HepG2 (cell line): Measurements from ENCODE around the gene SIMC1. TPM values are rescaled to one million over a fixed set of nuclear protein-coding genes. Genes with fewer than 3 reads are reported as not detected.

Experiments used
- ARID2 ChIP-seq: sonication (generic); formaldehyde crosslinking; IDR thresholded peaks from 2 replicates; pipeline ENCODE4 v1.8.1; 2022; ENCODE audit warnings: mild to moderate bottlenecking, missing genetic modification reagents, borderline replicate concordance
- CCDC6 ChIP-seq: sonication (generic); formaldehyde crosslinking; IDR thresholded peaks from 2 replicates; pipeline ENCODE4 v1.8.1; 2022; ENCODE audit warnings: mild to moderate bottlenecking, missing genetic modification reagents, moderate library complexity
- HOXA7 ChIP-seq: sonication (generic); formaldehyde crosslinking; IDR thresholded peaks from 2 replicates; pipeline ENCODE4 v1.8.1; 2022; ENCODE audit warnings: mild to moderate bottlenecking, missing genetic modification reagents, moderate library complexity
- IRX3 ChIP-seq: sonication (generic); formaldehyde crosslinking; IDR thresholded peaks from 2 replicates; pipeline ENCODE4 v1.8.1; 2023; ENCODE audit warnings: mild to moderate bottlenecking, low read depth, missing genetic modification reagents, borderline replicate concordance
- KMT2A ChIP-seq: sonication (generic); formaldehyde crosslinking; IDR thresholded peaks from 2 replicates; pipeline ENCODE4 v1.4.0; 2020; ENCODE audit warnings: missing genetic modification reagents
- NAIF1 ChIP-seq: sonication (generic); formaldehyde crosslinking; IDR thresholded peaks from 2 replicates; pipeline ENCODE4 v1.5.0; 2020; ENCODE audit warnings: mild to moderate bottlenecking, missing genetic modification reagents, borderline replicate concordance
- NCOA1 ChIP-seq: sonication (generic); formaldehyde crosslinking; IDR thresholded peaks from 2 replicates; pipeline ENCODE4 v1.9.0; 2021; ENCODE audit warnings: missing genetic modification reagents
- NRL ChIP-seq: sonication (generic); formaldehyde crosslinking; IDR thresholded peaks from 2 replicates; pipeline ENCODE4 v1.5.0; 2020; ENCODE audit warnings: missing genetic modification reagents, mild to moderate bottlenecking, moderate library complexity, borderline replicate concordance
- RAD21 ChIP-seq: fragments of 450-650 bp; formaldehyde crosslinking; IDR thresholded peaks from 2 replicates; pipeline ENCODE4 v1.5.0; 2020; ENCODE audit warnings: mild to moderate bottlenecking
- RARG ChIP-seq: sonication (generic); formaldehyde crosslinking; IDR thresholded peaks from 2 replicates; pipeline ENCODE4 v1.4.0; 2020; ENCODE audit warnings: low read depth, mild to moderate bottlenecking, missing genetic modification reagents
- TARDBP ChIP-seq: sonication (generic); formaldehyde crosslinking; IDR thresholded peaks from 2 replicates; pipeline ENCODE4 v1.8.0; 2022; ENCODE audit warnings: mild to moderate bottlenecking, missing genetic modification reagents
- TCF7L2 ChIP-seq: IDR thresholded peaks from 2 replicates; pipeline ENCODE4 v1.6.1; 2011; ENCODE audit warnings: mild to moderate bottlenecking, low read depth, low read length, moderate library complexity
- ZC3H4 ChIP-seq: sonication (generic); formaldehyde crosslinking; IDR thresholded peaks from 2 replicates; pipeline ENCODE4 v1.4.0; 2020; ENCODE audit warnings: missing genetic modification reagents, borderline replicate concordance
- ZNF101 ChIP-seq: sonication (generic); formaldehyde crosslinking; IDR thresholded peaks from 2 replicates; pipeline ENCODE4 v1.4.0; 2020; ENCODE audit warnings: mild to moderate bottlenecking, low read depth, missing genetic modification reagents, borderline replicate concordance
- ZNF235 ChIP-seq: sonication (generic); formaldehyde crosslinking; IDR thresholded peaks from 2 replicates; pipeline ENCODE4 v1.8.1; 2023; ENCODE audit warnings: mild to moderate bottlenecking, missing genetic modification reagents, borderline replicate concordance
- ZNF292 ChIP-seq: sonication (generic); formaldehyde crosslinking; IDR thresholded peaks from 2 replicates; pipeline ENCODE4 v1.8.1; 2022; ENCODE audit warnings: mild to moderate bottlenecking, low read depth, missing genetic modification reagents, borderline replicate concordance
- ZNF30 ChIP-seq: sonication (generic); formaldehyde crosslinking; IDR thresholded peaks from 2 replicates; pipeline ENCODE4 v1.5.0; 2020; ENCODE audit warnings: mild to moderate bottlenecking, missing genetic modification reagents
- ZNF354B ChIP-seq: sonication (generic); formaldehyde crosslinking; IDR thresholded peaks from 2 replicates; pipeline ENCODE4 v1.8.0; 2022; ENCODE audit warnings: mild to moderate bottlenecking, missing genetic modification reagents
- ZNF713 ChIP-seq: sonication (generic); formaldehyde crosslinking; IDR thresholded peaks from 2 replicates; pipeline ENCODE4 v1.4.0; 2020; ENCODE audit warnings: mild to moderate bottlenecking, missing genetic modification reagents
- ZNF782 ChIP-seq: sonication (generic); formaldehyde crosslinking; IDR thresholded peaks from 2 replicates; pipeline ENCODE4 v1.4.0; 2020; ENCODE audit warnings: missing genetic modification reagents, mild to moderate bottlenecking, borderline replicate concordance
- ZNF788 ChIP-seq: sonication (generic); formaldehyde crosslinking; IDR thresholded peaks from 2 replicates; pipeline ENCODE4 v1.5.0; 2020; ENCODE audit warnings: mild to moderate bottlenecking, missing genetic modification reagents, borderline replicate concordance
- ZNF879 ChIP-seq: sonication (generic); formaldehyde crosslinking; IDR thresholded peaks from 2 replicates; pipeline ENCODE4 v1.8.1; 2023; ENCODE audit warnings: missing genetic modification reagents
- ZSCAN20 ChIP-seq: sonication (generic); formaldehyde crosslinking; IDR thresholded peaks from 2 replicates; pipeline ENCODE4 v1.4.0; 2020; ENCODE audit warnings: missing genetic modification reagents, mild to moderate bottlenecking, borderline replicate concordance
- polyA plus RNA-seq, 8 experiments: library from polyadenylated mRNA; depleted of rRNA in 3 of 8; stranded (reverse) in 7 of 8; unstranded in 1 of 8; fragments of >200 nt; fragmentation: Illumina TruSeq in 4 of 8; extraction: Trizol in 4 of 8; gene quantifications; 2 replicates each; pipeline versions ENCODE4 v1.2.1 to v1.2.3, GENCODE V29; 2011 to 2016; ENCODE audit warnings: low read depth in 4 of 8, missing spikeins in 1 of 8, mixed read lengths in 1 of 8; ENCODE audit not compliant: insufficient read depth in 1 of 8
- total RNA-seq, 5 experiments: library from RNA; depleted of rRNA; stranded (reverse); fragments of >200 nt; fragmentation: Illumina TruSeq; extraction: Trizol; gene quantifications; 2 replicates each; pipeline ENCODE4 v1.2.3, GENCODE V29; 2016; ENCODE audit warnings: low read depth in 1 of 5
- TF ChIP-seq, protein P1 (sequence below): sonication (generic); formaldehyde crosslinking; IDR thresholded peaks from 2 replicates; pipeline ENCODE4 v1.8.1; 2023; ENCODE audit warnings: mild to moderate bottlenecking, missing genetic modification reagents, borderline replicate concordance
- TF ChIP-seq, protein P2 (sequence below): sonication (generic); formaldehyde crosslinking; IDR thresholded peaks from 2 replicates; pipeline ENCODE4 v1.4.0; 2020; ENCODE audit warnings: mild to moderate bottlenecking, missing genetic modification reagents, borderline replicate concordance
- TF ChIP-seq, protein P3 (sequence below): sonication (generic); formaldehyde crosslinking; IDR thresholded peaks from 2 replicates; pipeline ENCODE4 v1.4.0; 2020; ENCODE audit warnings: missing genetic modification reagents, mild to moderate bottlenecking, borderline replicate concordance

SIMC1 gene
- total and polyA plus RNA-seq, 2 of the 13 experiments (the other 11 are each of a cell fraction or from before 2014, with no cell fraction given), result 5.4 to 6.8 TPM

DNA sequence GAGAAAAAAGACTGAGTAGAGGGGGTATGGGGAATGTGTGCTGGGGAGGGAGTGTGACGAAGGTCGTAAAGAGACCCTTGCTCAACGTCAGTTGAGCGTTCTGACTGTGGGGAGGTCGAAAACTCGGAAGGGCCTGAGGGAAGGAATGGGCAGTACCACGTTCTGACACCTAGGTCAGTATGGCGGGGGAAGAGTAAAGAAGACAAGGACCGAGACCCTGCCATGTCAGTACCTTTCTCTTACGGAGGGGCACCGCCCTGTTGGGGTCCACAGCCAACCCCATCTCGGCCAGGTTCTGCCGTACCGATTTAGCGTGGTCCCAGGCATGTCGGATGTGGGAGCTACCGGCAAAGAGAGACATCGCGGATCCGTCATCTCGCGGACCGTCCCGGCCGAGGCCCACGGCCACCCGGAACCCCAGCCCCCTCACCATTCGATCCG is 149.8 kb downstream of the SIMC1 start (continued):
- peak; percentile 9; the same call in 1 of the 2 replicates for TF ChIP-seq KMT2A (CRISPR knock-in tag)
- TF ChIP-seq HOXA7 (CRISPR knock-in tag), result no peak
- TF ChIP-seq ZNF101 (CRISPR knock-in tag), result 0 out of 2 replicates have a peak, but pooled peaks have one; percentile 82
- peak; percentile 21; the same call in 1 of the 2 replicates for TF ChIP-seq ZNF235 (CRISPR knock-in tag)
- 0 out of 2 replicates have a peak, but pooled peaks have one; percentile 19 for TF ChIP-seq ZC3H4 (CRISPR knock-in tag)
- 0 out of 2 replicates have a peak, but pooled peaks have one; percentile 17 for TF ChIP-seq IRX3
- TF ChIP-seq, protein P1, sequence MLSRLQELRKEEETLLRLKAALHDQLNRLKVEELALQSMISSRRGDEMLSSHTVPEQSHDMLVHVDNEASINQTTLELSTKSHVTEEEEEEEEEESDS (CRISPR knock-in tag), result peak; percentile 36; the same call in 1 of the 2 replicates
- TF ChIP-seq ZNF354B, result peak; percentile 75; the same call in 1 of the 2 replicates
- TF ChIP-seq ZSCAN20 (CRISPR knock-in tag), result 0 out of 2 replicates have a peak, but pooled peaks have one; percentile 34
- TF ChIP-seq, protein P2, sequence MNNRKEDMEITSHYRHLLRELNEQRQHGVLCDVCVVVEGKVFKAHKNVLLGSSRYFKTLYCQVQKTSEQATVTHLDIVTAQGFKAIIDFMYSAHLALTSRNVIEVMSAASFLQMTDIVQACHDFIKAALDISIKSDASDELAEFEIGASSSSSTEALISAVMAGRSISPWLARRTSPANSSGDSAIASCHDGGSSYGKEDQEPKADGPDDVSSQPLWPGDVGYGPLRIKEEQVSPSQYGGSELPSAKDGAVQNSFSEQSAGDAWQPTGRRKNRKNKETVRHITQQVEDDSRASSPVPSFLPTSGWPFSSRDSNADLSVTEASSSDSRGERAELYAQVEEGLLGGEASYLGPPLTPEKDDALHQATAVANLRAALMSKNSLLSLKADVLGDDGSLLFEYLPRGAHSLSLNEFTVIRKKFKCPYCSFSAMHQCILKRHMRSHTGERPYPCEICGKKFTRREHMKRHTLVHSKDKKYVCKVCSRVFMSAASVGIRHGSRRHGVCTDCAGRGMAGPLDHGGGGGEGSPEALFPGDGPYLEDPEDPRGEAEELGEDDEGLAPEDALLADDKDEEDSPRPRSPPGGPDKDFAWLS, result no peak
- TF ChIP-seq NAIF1 (CRISPR knock-in tag), result 0 out of 2 replicates have a peak, but pooled peaks have one; percentile 4
- TF ChIP-seq ZNF782 (CRISPR knock-in tag), result peak; percentile 92; the same call in 1 of the 2 replicates
- no peak for TF ChIP-seq TCF7L2
- TF ChIP-seq ARID2 (CRISPR knock-in tag), result peak; percentile 82; the same call in 1 of the 2 replicates
- no peak for TF ChIP-seq NRL (CRISPR knock-in tag)
- peak; percentile 57 for TF ChIP-seq RAD21 (CRISPR knock-in tag)
- TF ChIP-seq RARG, result 0 out of 2 replicates have a peak, but pooled peaks have one; percentile 59
- no peak for TF ChIP-seq CCDC6 (CRISPR knock-in tag)
- 0 out of 2 replicates have a peak, but pooled peaks have one; percentile 76 for TF ChIP-seq NCOA1 (CRISPR knock-in tag)
- TF ChIP-seq, protein P3, sequence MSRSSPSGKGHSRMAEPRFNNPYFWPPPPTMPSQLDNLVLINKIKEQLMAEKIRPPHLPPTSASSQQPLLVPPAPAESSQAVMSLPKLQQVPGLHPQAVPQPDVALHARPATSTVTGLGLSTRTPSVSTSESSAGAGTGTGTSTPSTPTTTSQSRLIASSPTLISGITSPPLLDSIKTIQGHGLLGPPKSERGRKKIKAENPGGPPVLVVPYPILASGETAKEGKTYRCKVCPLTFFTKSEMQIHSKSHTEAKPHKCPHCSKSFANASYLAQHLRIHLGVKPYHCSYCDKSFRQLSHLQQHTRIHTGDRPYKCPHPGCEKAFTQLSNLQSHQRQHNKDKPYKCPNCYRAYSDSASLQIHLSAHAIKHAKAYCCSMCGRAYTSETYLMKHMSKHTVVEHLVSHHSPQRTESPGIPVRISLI, result 0 out of 2 replicates have a peak, but pooled peaks have one; percentile 6
- no peak for TF ChIP-seq ZNF30
- no peak for TF ChIP-seq ZNF713 (CRISPR knock-in tag)
- no peak for TF ChIP-seq ZNF788 (CRISPR knock-in tag)
- TF ChIP-seq ZNF292, result peak; percentile 22; the same call in 1 of the 2 replicates
- TF ChIP-seq TARDBP (CRISPR knock-in tag), result 0 out of 2 replicates have a peak, but pooled peaks have one; percentile 8
- no peak for TF ChIP-seq ZNF879
- TF ChIP-seq, all 625 proteins: peak for 28
